HCT116 (cell line): ENCODE measurements around the gene NDUFAF5.

Source experiments
- CEBPB ChIP-seq: IDR thresholded peaks from 2 replicates; pipeline ENCODE4 v1.6.1; 2012; ENCODE audit warnings: low read depth
- CTCF ChIP-seq, 3 experiments: fragments of 200-600 bp in 1 of 3; sonication (generic) in 1 of 3; IDR thresholded peaks in 2 of 3; conservative IDR thresholded peaks in 1 of 3; 2 replicates each; pipeline ENCODE4 v1.5.1; 2012 to 2017; ENCODE audit warnings: low read depth in 2 of 3, low read length in 2 of 3, antibody characterized with exemption in 1 of 3, borderline replicate concordance in 1 of 3, control low read depth in 1 of 3, mild to moderate bottlenecking in 1 of 3, mixed read lengths in 1 of 3, mixed run types in 1 of 3, moderate library complexity in 1 of 3; ENCODE audit not compliant: insufficient read depth in 1 of 3
- EGR1 ChIP-seq: IDR thresholded peaks from 2 replicates; pipeline ENCODE4 v1.6.1; 2012; ENCODE audit warnings: low read depth
- JUND ChIP-seq: IDR thresholded peaks from 2 replicates; pipeline ENCODE4 v1.6.1; 2012
- MAX ChIP-seq: IDR thresholded peaks from 2 replicates; pipeline ENCODE4 v1.6.1; 2012
- POLR2A ChIP-seq: IDR thresholded peaks from 2 replicates; pipeline ENCODE4 v1.7.0; 2011; ENCODE audit warnings: borderline replicate concordance; ENCODE audit not compliant: insufficient read depth, insufficient read length; ENCODE audit errors: extremely low read depth
- POLR2AphosphoS5 ChIP-seq: IDR thresholded peaks from 2 replicates; pipeline ENCODE4 v1.6.1; 2011; ENCODE audit warnings: mild to moderate bottlenecking, low read depth, low read length, moderate library complexity
- REST ChIP-seq: IDR thresholded peaks from 2 replicates; pipeline ENCODE4 v1.6.1; 2012; ENCODE audit warnings: low read depth

- no peak for TF ChIP-seq CTCF (IDR thresholded peaks at IDR 0.05 in 2 of 3, conservative IDR thresholded peaks at IDR 0.05 in 1 of 3; ENCODE audit: borderline replicate concordance in 1 of 3, insufficient read depth in 1 of 3, low read depth in 2 of 3, low read length in 2 of 3)
- TF ChIP-seq POLR2AphosphoS5: no peak
- no peak for TF ChIP-seq EGR1
- TF ChIP-seq MAX: no peak
- TF ChIP-seq CEBPB: no peak
- no peak for TF ChIP-seq REST
- no peak for TF ChIP-seq POLR2A
- TF ChIP-seq JUND: no peak
Measured at GRCh38 chr20:13855613-13856012, 70.8 kb downstream of the NDUFAF5 start.
